Testis (tissue), 3 donors: ENCODE measurements around the gene ALOX5. TPM values are rescaled to one million over a fixed set of nuclear protein-coding genes. Genes with fewer than 3 reads are reported as not detected.

Source experiments
- DNase-seq: peaks from one replicate; pipeline ENCODE4 v3.0.0-alpha.2; 2019
- H3K27ac ChIP-seq, 2 donors: fragments of 200-600 bp; sonication (generic); one replicate each; pipeline ENCODE4 v1.5.1; 2019
- H3K27me3 ChIP-seq: fragments of 200-600 bp; sonication (generic); one replicate; pipeline ENCODE4 v1.5.1; 2019
- H3K36me3 ChIP-seq: fragments of 200-600 bp; sonication (generic); one replicate; pipeline ENCODE4 v1.5.1; 2017; ENCODE audit warnings: low read depth; ENCODE audit errors: missing control alignments
- H3K4me1 ChIP-seq: fragments of 200-600 bp; sonication (generic); one replicate; pipeline ENCODE4 v1.5.1; 2019
- H3K4me3 ChIP-seq, 2 donors: fragments of 200-600 bp; sonication (generic); one replicate each; pipeline ENCODE4 v1.5.1; 2017 to 2019
- H3K9me3 ChIP-seq: fragments of 200-600 bp; sonication (generic); one replicate; pipeline ENCODE4 v1.5.1; 2017
- CTCF ChIP-seq, 3 experiments: fragments of 450-650 bp in 2 of 3; fragments of 200-600 bp in 1 of 3; sonication (generic) in 1 of 3; IDR thresholded peaks; one replicate each; pipeline ENCODE4 v1.5.1; 2016 to 2019; ENCODE audit warnings: antibody characterized with exemption in 3 of 3, mild to moderate bottlenecking in 2 of 3, moderate library complexity in 1 of 3
- POLR2A ChIP-seq: fragments of 450-650 bp; IDR thresholded peaks from one replicate; pipeline ENCODE4 v1.6.1; 2017; ENCODE audit warnings: antibody characterized with exemption, mild to moderate bottlenecking, moderate library complexity
- WGBS, 2 donors: methylation state at CpG; one replicate each; pipeline ENCODE4 v1.1.5; 2018; 5-methylcytosine and 5-hydroxymethylcytosine counted together
- intact Hi-C: fragments of 100-400 bp; cut with DNase I; formaldehyde crosslinking; loops from one replicate; pipeline ENCODE4 v1.15.1; 2023; ENCODE audit warnings: low total_unique reads
- polyA plus RNA-seq: library from polyadenylated mRNA; stranded (reverse); fragments of 350-450 nt; fragmentation: Illumina TruSeq; extraction: RNeasy Lipid Tissue Mini Kit (QIAGEN cat#74804); gene quantifications from one replicate; pipeline ENCODE4 v1.2.3, GENCODE V29; 2014; ENCODE audit warnings: low read depth, low replicate concordance; ENCODE audit not compliant: insufficient read depth
- total RNA-seq, 2 donors: library from RNA; depleted of rRNA; stranded (reverse); fragments of >200 nt; gene quantifications; one replicate each; pipeline ENCODE4 v1.2.3, GENCODE V29; 2016

ALOX5 gene
- total and polyA plus RNA-seq, 3 donors from 2014 or later, result 11.4 to 18.5 (median 13.7) TPM

DNA sequence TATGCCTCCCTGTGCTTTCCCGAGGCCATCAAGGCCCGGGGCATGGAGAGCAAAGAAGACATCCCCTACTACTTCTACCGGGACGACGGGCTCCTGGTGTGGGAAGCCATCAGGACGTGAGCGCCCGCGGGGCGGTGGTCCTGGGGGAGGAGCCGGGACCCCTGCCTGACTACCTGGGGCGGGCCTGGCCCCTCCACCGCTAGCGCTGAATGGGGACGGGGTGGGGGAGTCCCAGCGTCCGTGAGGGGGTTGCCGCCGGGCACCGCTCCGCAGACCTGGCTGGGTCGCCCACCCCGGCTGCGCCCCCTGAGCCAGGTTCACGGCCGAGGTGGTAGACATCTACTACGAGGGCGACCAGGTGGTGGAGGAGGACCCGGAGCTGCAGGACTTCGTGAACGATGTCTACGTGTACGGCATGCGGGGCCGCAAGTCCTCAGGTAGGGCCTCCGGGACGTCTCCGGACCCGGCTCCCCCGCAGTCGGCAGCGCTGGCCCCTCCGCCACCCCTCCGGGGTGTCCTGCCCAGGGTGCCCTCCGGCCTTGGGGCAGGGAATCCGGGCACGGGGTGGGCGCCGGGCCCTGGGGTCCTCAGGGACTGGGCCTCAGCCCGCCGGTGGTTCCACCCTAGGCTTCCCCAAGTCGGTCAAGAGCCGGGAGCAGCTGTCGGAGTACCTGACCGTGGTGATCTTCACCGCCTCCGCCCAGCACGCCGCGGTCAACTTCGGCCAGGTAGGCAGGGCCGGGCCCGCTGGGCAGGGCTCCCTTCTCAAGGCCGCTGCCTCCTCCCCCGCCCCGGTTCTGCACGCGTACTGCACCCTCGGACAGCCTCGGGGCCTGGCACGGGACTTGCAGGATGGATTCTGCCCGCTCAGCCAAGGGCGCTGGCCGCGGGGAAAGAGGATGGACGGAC, 69.3 kb downstream of the ALOX5 start:
- H3K27ac ChIP-seq, result no peak overlapping the region
- no peaks in the 10 kb centered on the region for H3K9me3 ChIP-seq
- TF ChIP-seq POLR2A (no peak), CTCF (IDR thresholded peaks at IDR 0.05) (no peak)
- DNase-seq, result no peak
- 82% methylated on average over 60 to 74 of the region's 76 CpGs for WGBS, 2 donors
- H3K4me3 ChIP-seq, result no peak overlapping the region
- no peaks in the 10 kb centered on the region for H3K36me3 ChIP-seq
- H3K27me3 ChIP-seq, result no peaks in the 10 kb centered on the region
- intact Hi-C loops, result no loop called here
- no peaks in the 10 kb centered on the region for H3K4me1 ChIP-seq

GRCh38 chr10:45444022-45444421, 70.0 kb downstream of the ALOX5 start:
- H3K9me3 ChIP-seq, result no peaks in the 10 kb centered on the region
- no peak for TF ChIP-seq CTCF (IDR thresholded peaks at IDR 0.05)
- no peak for TF ChIP-seq POLR2A
- DNase-seq, result no peak

GRCh38 chr10:45444976-45445898, 71.2 kb downstream of the ALOX5 start:
- Histone ChIP-seq H3K27me3 (no peaks in the 10 kb centered on the region), H3K36me3 (no peaks in the 10 kb centered on the region), H3K4me3 (no peak overlapping the region), H3K4me1 (no peaks in the 10 kb centered on the region), H3K27ac (no peak overlapping the region), H3K9me3 (no peaks in the 10 kb centered on the region)
- no peak for DNase-seq
- WGBS, 2 donors, result 81 to 85% methylated on average over 18 to 19 of the region's 19 CpGs
- no peak for TF ChIP-seq CTCF (IDR thresholded peaks at IDR 0.05)
- TF ChIP-seq POLR2A, result no peak
- intact Hi-C loops, result no loop called here

More at GRCh38 chr10:45444022-45444421, 70.0 kb downstream of the ALOX5 start:
- Histone ChIP-seq H3K27ac (no peak overlapping the region), H3K27me3 (no peaks in the 10 kb centered on the region), H3K4me3 (no peak overlapping the region), H3K36me3 (no peaks in the 10 kb centered on the region), H3K4me1 (no peaks in the 10 kb centered on the region)
- intact Hi-C loops, result no loop called here
- 90 to 91% methylated on average over 2 to 23 of the region's 24 CpGs for WGBS, 2 donors

- H3K27me3 ChIP-seq, result no peaks in the 10 kb centered on the region
- WGBS, 2 donors, result 96 to 97% methylated on average over 5 to 7 of the region's 7 CpGs
- intact Hi-C loops, result no loop called here
Observed at GRCh38 chr10:45446858-45447257, 72.8 kb downstream of the ALOX5 start.

More at GRCh38 chr10:45446858-45447257, 72.8 kb downstream of the ALOX5 start:
- TF ChIP-seq POLR2A (no peak), CTCF (IDR thresholded peaks at IDR 0.05) (no peak)
- Histone ChIP-seq H3K9me3 (no peaks in the 10 kb centered on the region), H3K4me3 (no peak overlapping the region), H3K4me1 (no peaks in the 10 kb centered on the region), H3K36me3 (no peaks in the 10 kb centered on the region), H3K27ac (no peak overlapping the region)
- no peak for DNase-seq
